Measurements from ENCODE around the gene BOD1.

DNA sequence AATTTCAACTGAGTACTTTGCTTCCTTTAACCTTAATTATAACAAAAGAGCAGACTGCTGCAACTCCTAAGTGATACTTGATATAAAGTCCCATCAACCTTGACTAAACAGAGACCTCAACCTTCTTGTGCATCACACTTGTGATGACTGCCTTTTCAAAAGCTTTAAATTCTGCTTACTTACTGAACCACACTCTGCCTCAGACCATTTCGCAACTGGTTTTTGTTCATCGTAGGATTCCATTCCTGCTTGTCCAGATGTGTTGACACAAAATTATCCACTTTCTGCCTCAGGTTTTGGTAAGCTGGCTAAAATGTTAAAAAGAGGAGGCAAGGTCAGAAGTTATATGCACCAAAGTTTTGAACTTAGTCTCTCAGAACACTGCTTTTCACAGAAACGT is 3.5 kb downstream of the BOD1 start:
- TF ChIP-seq CTCF (IDR thresholded peaks at IDR 0.05) (no peak), POLR2A (IDR thresholded peaks at IDR 0.05) (no peak)

All from testis (tissue), 2 donors.